HCT116 (cell line): Measurements from ENCODE around the gene CRYZ. TPM values are rescaled to one million over a fixed set of nuclear protein-coding genes. Genes with fewer than 3 reads are reported as not detected.

ENCODE experiments used
- ATAC-seq: fragments of 200-7000 bp; cut with Tn5 transposase; 2 replicates; pipeline ENCODE4 v1.9.1; 2020; ENCODE audit warnings: mild to moderate bottlenecking, moderate library complexity
- BruUV-seq: library from RNA; stranded (reverse); fragments of 400-500 nt; replicated peaks from 2 replicates; lab custom pipeline; 2021; lab: Mats Ljungman, UMichigan
- CTCF ChIA-PET: fragments of 300-600 bp; sonication (Branson Sonifier 250); formaldehyde crosslinking; loops from one replicate; lab custom pipeline; 2021; ENCODE audit warnings: antibody characterized with exemption; lab: Charles Lee
- POLR2A ChIA-PET: fragments of 300-600, 350-600 bp; sonication (Branson Sonifier 250); formaldehyde crosslinking; loops from one replicate; lab custom pipeline; 2021; ENCODE audit warnings: antibody characterized with exemption; lab: Charles Lee
- RAD21 ChIA-PET, 2 experiments: fragments of 300-600 bp; sonication (Branson Sonifier 250); formaldehyde crosslinking; loops; one replicate each; lab custom pipeline; 2023; ENCODE audit warnings: low total read pairs in 2 of 2; ENCODE audit not compliant: uncharacterized antibody in 2 of 2, unreplicated experiment in 2 of 2, low non-redundant PET in 1 of 2; lab: Charles Lee
- DNase-seq: peaks from one replicate; pipeline ENCODE4 v3.0.0-alpha.2; 2010; ENCODE audit warnings: low read depth, low spot score
- H2AFZ ChIP-seq: fragments of 200-600 bp; shearing (Covaris generic), sonication (generic); 2 replicates; pipeline ENCODE4 v1.6.1; 2017; ENCODE audit warnings: low read depth, mixed run types, mixed read lengths, antibody characterized with exemption, low read length; ENCODE audit not compliant: poor library complexity, severe bottlenecking
- H3K27ac ChIP-seq: 2 replicates; pipeline ENCODE4 v1.5.1; 2012; ENCODE audit warnings: low read depth, low read length
- H3K27me3 ChIP-seq: fragments of 200-600 bp; sonication (generic); 2 replicates; pipeline ENCODE4 v1.6.1; 2016; ENCODE audit warnings: mixed run types, low read length, mixed read lengths; ENCODE audit not compliant: insufficient read depth
- H3K36me3 ChIP-seq, 2 experiments: fragments of 200-500 bp in 1 of 2; fragments of 200-600 bp in 1 of 2; sonication (Bioruptor generic) in 1 of 2; sonication (generic) in 1 of 2; 2 replicates each; pipeline versions ENCODE4 v1.5.1 to v1.6.1; 2014 to 2016; ENCODE audit warnings: low read length in 2 of 2, inconsistent platforms in 1 of 2, mixed read lengths in 1 of 2, mixed run types in 1 of 2; ENCODE audit not compliant: insufficient read depth in 2 of 2, control insufficient read depth in 1 of 2
- H3K4me1 ChIP-seq, 2 experiments: fragments of 200-600 bp in 1 of 2; sonication (generic) in 1 of 2; 2 replicates each; pipeline versions ENCODE4 v1.5.1 to v1.6.1; 2012 to 2017; ENCODE audit warnings: low read length in 2 of 2, inconsistent platforms in 1 of 2, mild to moderate bottlenecking in 1 of 2, mixed read lengths in 1 of 2, mixed run types in 1 of 2, moderate library complexity in 1 of 2; ENCODE audit not compliant: insufficient read depth in 2 of 2, control insufficient read depth in 1 of 2
- H3K4me2 ChIP-seq: fragments of 200-600 bp; sonication (generic); 2 replicates; pipeline ENCODE4 v1.6.1; 2017; ENCODE audit warnings: mixed run types, low read length, mixed read lengths
- H3K4me3 ChIP-seq, 2 experiments: fragments of 200-600 bp in 1 of 2; sonication (generic) in 1 of 2; replicated peaks in 1 of 2; 2 replicates each; pipeline ENCODE4 v1.5.1; 2011 to 2016; ENCODE audit warnings: low read length in 2 of 2, control low read depth in 1 of 2, low read depth in 1 of 2, mild to moderate bottlenecking in 1 of 2, mixed read lengths in 1 of 2, mixed run types in 1 of 2
- H3K79me2 ChIP-seq: fragments of 200-600 bp; sonication (generic); 2 replicates; pipeline ENCODE4 v1.6.1; 2017; ENCODE audit warnings: mild to moderate bottlenecking, mixed run types, low read length, moderate library complexity, mixed read lengths; ENCODE audit not compliant: insufficient read depth
- H3K9ac ChIP-seq: fragments of 200-600 bp; sonication (generic); 2 replicates; pipeline ENCODE4 v1.6.1; 2016; ENCODE audit warnings: low read length, mixed read lengths
- H3K9me2 ChIP-seq: fragments of 200-600 bp; sonication (generic), shearing (Covaris generic); 2 replicates; pipeline ENCODE4 v1.6.1; 2017; ENCODE audit warnings: mixed run types, mild to moderate bottlenecking, moderate library complexity; ENCODE audit not compliant: insufficient read depth
- H3K9me3 ChIP-seq, 2 experiments: fragments of 200-500 bp in 1 of 2; fragments of 200-600 bp in 1 of 2; sonication (Bioruptor generic) in 1 of 2; sonication (generic) in 1 of 2; 2 replicates each; pipeline ENCODE4 v1.6.1; 2014 to 2017; ENCODE audit warnings: low read length in 2 of 2, mixed read lengths in 2 of 2, inconsistent platforms in 1 of 2, low read depth in 1 of 2, mild to moderate bottlenecking in 1 of 2, mixed run types in 1 of 2, moderate library complexity in 1 of 2; ENCODE audit not compliant: control insufficient read depth in 1 of 2, insufficient read depth in 1 of 2
- H4K20me1 ChIP-seq: fragments of 200-600 bp; sonication (generic), shearing (Covaris generic); 2 replicates; pipeline ENCODE4 v1.6.1; 2017; ENCODE audit warnings: mixed run types, mild to moderate bottlenecking, moderate library complexity; ENCODE audit not compliant: insufficient read depth
- ATF3 ChIP-seq: IDR thresholded peaks from 2 replicates; pipeline ENCODE4 v1.6.1; 2012
- CEBPB ChIP-seq: IDR thresholded peaks from 2 replicates; pipeline ENCODE4 v1.6.1; 2012; ENCODE audit warnings: low read depth
- EGR1 ChIP-seq: IDR thresholded peaks from 2 replicates; pipeline ENCODE4 v1.6.1; 2012; ENCODE audit warnings: low read depth
- ELF1 ChIP-seq: IDR thresholded peaks from 2 replicates; pipeline ENCODE4 v1.6.1; 2012; ENCODE audit warnings: low read depth, borderline replicate concordance
- EZH2 ChIP-seq: fragments of 200-600 bp; sonication (generic); IDR thresholded peaks from 2 replicates; pipeline ENCODE4 v1.6.1; 2017; ENCODE audit warnings: antibody characterized with exemption, mixed run types
- FOSL1 ChIP-seq: IDR thresholded peaks from 2 replicates; pipeline ENCODE4 v1.6.1; 2012; ENCODE audit warnings: low read depth
- JUND ChIP-seq: IDR thresholded peaks from 2 replicates; pipeline ENCODE4 v1.6.1; 2012
- MAX ChIP-seq: IDR thresholded peaks from 2 replicates; pipeline ENCODE4 v1.6.1; 2012
- RAD21 ChIP-seq: IDR thresholded peaks from 2 replicates; pipeline ENCODE4 v1.6.1; 2012; ENCODE audit warnings: low read depth, mild to moderate bottlenecking
- SP1 ChIP-seq: IDR thresholded peaks from 2 replicates; pipeline ENCODE4 v1.6.1; 2012; ENCODE audit warnings: low read depth
- SRF ChIP-seq: IDR thresholded peaks from 2 replicates; pipeline ENCODE4 v1.6.1; 2012; ENCODE audit warnings: low read depth
- TCF7L2 ChIP-seq: IDR thresholded peaks from 2 replicates; pipeline ENCODE4 v1.7.0; 2011; ENCODE audit warnings: borderline replicate concordance, inconsistent platforms; ENCODE audit not compliant: insufficient read depth, insufficient read length; ENCODE audit errors: extremely low read depth
- intact Hi-C: fragments of 100-400 bp; cut with micrococcal nuclease; formaldehyde crosslinking; loops from 2 replicates; pipeline ENCODE4 v1.10.0; 2022
- total RNA-seq: library from RNA; stranded (reverse); gene quantifications from one replicate; pipeline ENCODE4 v1.2.1, GENCODE V29; 2021; ENCODE audit not compliant: unreplicated experiment

CRYZ gene
- total RNA-seq, 1 experiment from 2014 or later = 28.2 TPM

GRCh38 chr1:74715806-74716205 lies 17.0 kb downstream of the CRYZ start:
- H3K36me3 ChIP-seq = peaks cover 2 to 8% of the 10 kb centered on the region in 2 experiments; a peak in 2 of 4 replicates

GRCh38 chr1:74715236-74715502 lies 17.7 kb downstream of the CRYZ start:
- intact Hi-C loops = no loop called here
- Histone ChIP-seq H3K27ac (no peak overlapping the region), H3K4me1 (no peaks in the 10 kb centered on the region), H3K36me3 (peaks cover 0 to 7% of the 10 kb centered on the region in 2 experiments; a peak in 2 of 4 replicates), H3K9me2 (no peaks in the 10 kb centered on the region), H3K4me3 (no peak overlapping the region), H3K9ac (no peak overlapping the region), H3K9me3 (no peaks in the 10 kb centered on the region), H3K79me2 (no peaks in the 10 kb centered on the region), H3K27me3 (no peaks in the 10 kb centered on the region), H4K20me1 (no peaks in the 10 kb centered on the region), H2AFZ (no peak overlapping the region), H3K4me2 (no peak overlapping the region)
- TF ChIP-seq TCF7L2 (no peak), ELF1 (no peak), EZH2 (no peak), SP1 (no peak), SRF (no peak), EGR1 (no peak), RAD21 (no peak), JUND (no peak), CEBPB (no peak), ATF3 (no peak)
- DNase-seq = no peak
- POLR2A ChIA-PET = no interaction called here
- no peak for ATAC-seq
- no TSS peak for BruUV-seq
- RAD21 ChIA-PET = no interaction called here
- CTCF ChIA-PET = no interaction called here

More at GRCh38 chr1:74715806-74716205, 17.0 kb downstream of the CRYZ start:
- H3K27me3 ChIP-seq = no peaks in the 10 kb centered on the region
- H2AFZ ChIP-seq = no peak overlapping the region
- no TSS peak for BruUV-seq
- H3K4me2 ChIP-seq = no peak overlapping the region
- no peak for TF ChIP-seq FOSL1
- TF ChIP-seq MAX = no peak
- no peaks in the 10 kb centered on the region for H4K20me1 ChIP-seq
- DNase-seq (no peak), ATAC-seq (no peak)
- no peak overlapping the region for H3K27ac ChIP-seq
- no peaks in the 10 kb centered on the region for H3K9me2 ChIP-seq
- H3K4me1 ChIP-seq = no peaks in the 10 kb centered on the region
- no peaks in the 10 kb centered on the region for H3K79me2 ChIP-seq
- no peak overlapping the region for H3K9ac ChIP-seq
- ChIA-PET POLR2A (no interaction called here), RAD21 (no interaction called here), CTCF (no interaction called here)
- no peak overlapping the region for H3K4me3 ChIP-seq
- H3K9me3 ChIP-seq = no peaks in the 10 kb centered on the region
- intact Hi-C loops = no loop called here
